ENCODE results near the gene OR6S1.

DNA sequence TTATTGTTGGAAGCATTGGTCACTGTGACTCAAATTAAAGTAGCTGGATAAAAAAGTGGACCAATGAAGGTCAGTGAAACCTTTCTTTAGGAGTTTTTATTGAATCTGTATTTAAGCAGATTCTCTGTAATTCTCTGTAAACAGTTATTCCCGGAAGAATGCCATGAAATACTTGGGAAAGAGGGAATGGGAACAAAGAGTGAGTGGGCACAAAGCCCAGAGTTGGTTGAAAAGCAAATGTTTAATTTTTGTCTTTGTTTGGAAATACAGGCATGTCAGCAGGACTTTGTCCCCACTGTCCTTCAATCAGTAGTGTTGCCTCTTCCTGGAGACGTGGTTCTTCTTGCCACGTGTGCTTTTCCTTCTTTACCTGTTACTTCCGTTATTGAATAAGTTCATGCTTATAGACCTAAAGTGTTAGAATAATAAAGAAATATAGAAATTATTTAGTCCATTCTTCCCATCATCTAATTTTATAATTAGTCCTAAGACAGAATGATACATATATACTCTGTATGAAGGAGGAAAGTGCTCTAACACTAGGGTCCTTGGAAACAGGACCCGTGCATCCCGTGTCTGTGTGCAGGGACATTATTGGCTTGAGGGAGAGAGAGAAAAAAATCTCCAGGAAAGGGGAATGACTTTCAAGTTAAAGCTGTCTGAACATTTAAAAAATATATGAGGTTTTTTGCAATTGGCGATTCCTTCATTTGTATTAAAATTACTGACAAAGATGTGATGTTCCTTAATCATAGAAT is 45.1 kb upstream of the OR6S1 start:
- no peak for TF ChIP-seq ZNF133 (tag by site-specific recombination; IDR thresholded peaks at IDR 0.05)
- TF ChIP-seq, protein P1, sequence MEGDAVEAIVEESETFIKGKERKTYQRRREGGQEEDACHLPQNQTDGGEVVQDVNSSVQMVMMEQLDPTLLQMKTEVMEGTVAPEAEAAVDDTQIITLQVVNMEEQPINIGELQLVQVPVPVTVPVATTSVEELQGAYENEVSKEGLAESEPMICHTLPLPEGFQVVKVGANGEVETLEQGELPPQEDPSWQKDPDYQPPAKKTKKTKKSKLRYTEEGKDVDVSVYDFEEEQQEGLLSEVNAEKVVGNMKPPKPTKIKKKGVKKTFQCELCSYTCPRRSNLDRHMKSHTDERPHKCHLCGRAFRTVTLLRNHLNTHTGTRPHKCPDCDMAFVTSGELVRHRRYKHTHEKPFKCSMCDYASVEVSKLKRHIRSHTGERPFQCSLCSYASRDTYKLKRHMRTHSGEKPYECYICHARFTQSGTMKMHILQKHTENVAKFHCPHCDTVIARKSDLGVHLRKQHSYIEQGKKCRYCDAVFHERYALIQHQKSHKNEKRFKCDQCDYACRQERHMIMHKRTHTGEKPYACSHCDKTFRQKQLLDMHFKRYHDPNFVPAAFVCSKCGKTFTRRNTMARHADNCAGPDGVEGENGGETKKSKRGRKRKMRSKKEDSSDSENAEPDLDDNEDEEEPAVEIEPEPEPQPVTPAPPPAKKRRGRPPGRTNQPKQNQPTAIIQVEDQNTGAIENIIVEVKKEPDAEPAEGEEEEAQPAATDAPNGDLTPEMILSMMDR (tag by site-specific recombination; IDR thresholded peaks at IDR 0.05), result no peak
- TF ChIP-seq FEZF1 (tag by site-specific recombination; IDR thresholded peaks at IDR 0.05), result no peak
- TF ChIP-seq ZNF785 (tag by site-specific recombination; IDR thresholded peaks at IDR 0.05), result no peak
- TF ChIP-seq ZNF707 (tag by site-specific recombination; IDR thresholded peaks at IDR 0.05), result no peak
- TF ChIP-seq ZNF837 (tag by site-specific recombination; IDR thresholded peaks at IDR 0.05), result no peak
- TF ChIP-seq, protein P2, sequence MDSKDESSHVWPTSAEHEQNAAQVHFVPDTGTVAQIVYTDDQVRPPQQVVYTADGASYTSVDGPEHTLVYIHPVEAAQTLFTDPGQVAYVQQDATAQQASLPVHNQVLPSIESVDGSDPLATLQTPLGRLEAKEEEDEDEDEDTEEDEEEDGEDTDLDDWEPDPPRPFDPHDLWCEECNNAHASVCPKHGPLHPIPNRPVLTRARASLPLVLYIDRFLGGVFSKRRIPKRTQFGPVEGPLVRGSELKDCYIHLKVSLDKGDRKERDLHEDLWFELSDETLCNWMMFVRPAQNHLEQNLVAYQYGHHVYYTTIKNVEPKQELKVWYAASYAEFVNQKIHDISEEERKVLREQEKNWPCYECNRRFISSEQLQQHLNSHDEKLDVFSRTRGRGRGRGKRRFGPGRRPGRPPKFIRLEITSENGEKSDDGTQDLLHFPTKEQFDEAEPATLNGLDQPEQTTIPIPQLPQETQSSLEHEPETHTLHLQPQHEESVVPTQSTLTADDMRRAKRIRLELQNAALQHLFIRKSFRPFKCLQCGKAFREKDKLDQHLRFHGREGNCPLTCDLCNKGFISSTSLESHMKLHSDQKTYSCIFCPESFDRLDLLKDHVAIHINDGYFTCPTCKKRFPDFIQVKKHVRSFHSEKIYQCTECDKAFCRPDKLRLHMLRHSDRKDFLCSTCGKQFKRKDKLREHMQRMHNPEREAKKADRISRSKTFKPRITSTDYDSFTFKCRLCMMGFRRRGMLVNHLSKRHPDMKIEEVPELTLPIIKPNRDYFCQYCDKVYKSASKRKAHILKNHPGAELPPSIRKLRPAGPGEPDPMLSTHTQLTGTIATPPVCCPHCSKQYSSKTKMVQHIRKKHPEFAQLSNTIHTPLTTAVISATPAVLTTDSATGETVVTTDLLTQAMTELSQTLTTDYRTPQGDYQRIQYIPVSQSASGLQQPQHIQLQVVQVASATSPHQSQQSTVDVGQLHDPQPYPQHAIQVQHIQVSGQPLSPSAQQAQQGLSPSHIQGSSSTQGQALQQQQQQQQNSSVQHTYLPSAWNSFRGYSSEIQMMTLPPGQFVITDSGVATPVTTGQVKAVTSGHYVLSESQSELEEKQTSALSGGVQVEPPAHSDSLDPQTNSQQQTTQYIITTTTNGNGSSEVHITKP (tag by site-specific recombination; IDR thresholded peaks at IDR 0.05), result no peak

Data from HEK293 (cell line).